ENCODE measurements around the gene CTDSPL. TPM values are rescaled to one million over a fixed set of nuclear protein-coding genes. Genes with fewer than 3 reads are reported as not detected.
A peak's percentile ranks its signal among the peaks of the same experiment; 100 is the strongest.

The CTDSPL gene
- total RNA-seq, 1 donor from 2014 or later: 20.4 TPM

- no peak overlapping the region for H3K4me3 ChIP-seq (ENCODE audit: low read length in 3 of 3)
- H3K36me3 ChIP-seq (ENCODE audit: control insufficient read depth in 3 of 3, insufficient read depth in 3 of 3, low read length in 3 of 3): peaks cover 0 to 6% (median 5%) of the 10 kb centered on the region in 3 donors
- no peak overlapping the region for H3K9ac ChIP-seq (ENCODE audit: low read depth in 1 of 3, low read length in 3 of 3)
- H3K4me1 ChIP-seq (ENCODE audit: control insufficient read depth in 3 of 3, insufficient read depth in 3 of 3, low read length in 3 of 3): peaks cover 6 to 12% (median 7%) of the 10 kb centered on the region in 3 donors
- H3K27ac ChIP-seq (ENCODE audit: low read depth, low read length): no peak overlapping the region
- H3K27me3 ChIP-seq (ENCODE audit: control insufficient read depth in 3 of 3, insufficient read depth in 3 of 3, low read length in 3 of 3): no peaks in the 10 kb centered on the region
- H3K9me3 ChIP-seq (ENCODE audit: control insufficient read depth in 3 of 3, low read length in 3 of 3): no peaks in the 10 kb centered on the region
These were observed 93.2 kb downstream of the CTDSPL start for GRCh38 chr3:37954881-37955280.

DNA sequence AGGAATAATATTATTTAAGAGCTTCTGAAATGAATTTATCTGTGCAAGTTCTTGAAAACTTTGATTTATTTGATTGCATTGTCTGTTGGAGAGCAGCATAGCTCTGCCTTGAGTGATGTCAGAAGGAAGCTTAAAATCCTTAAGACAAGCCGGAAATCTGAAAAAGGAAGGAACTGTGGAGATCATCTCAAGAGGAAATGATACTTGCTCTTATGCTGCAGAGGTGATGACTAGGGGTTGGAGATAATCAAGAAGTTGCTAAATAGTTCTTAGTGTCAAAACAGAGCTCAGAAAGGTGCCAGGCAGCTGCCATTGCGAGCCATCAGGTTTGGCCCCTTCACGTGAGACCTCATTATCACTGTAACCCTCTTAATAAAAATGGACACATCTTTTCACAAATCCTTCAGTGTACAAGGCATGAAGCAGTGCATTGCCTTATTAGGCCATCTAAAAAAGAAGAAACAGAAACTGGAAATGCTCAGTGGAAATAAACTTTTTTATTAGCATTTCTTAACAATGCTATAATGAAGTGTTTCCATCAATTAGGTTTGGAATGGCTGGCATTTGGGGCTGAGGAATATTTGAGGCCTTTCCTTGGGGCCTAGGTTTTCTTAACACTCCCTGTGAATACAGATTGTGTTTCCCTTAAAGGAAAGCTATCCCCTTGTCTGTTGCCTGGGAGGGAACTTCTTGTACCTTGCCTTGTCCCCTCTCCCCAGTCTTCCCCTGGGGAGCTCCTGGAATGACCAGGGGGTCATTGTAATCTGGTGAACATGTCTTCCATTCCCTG lies 94.4 kb downstream of the CTDSPL start:
- H3K27me3 ChIP-seq (ENCODE audit: control insufficient read depth in 3 of 3, insufficient read depth in 3 of 3, low read length in 3 of 3): no peaks in the 10 kb centered on the region
- peaks cover 0 to 6% (median 5%) of the 10 kb centered on the region in 3 donors for H3K36me3 ChIP-seq (ENCODE audit: control insufficient read depth in 3 of 3, insufficient read depth in 3 of 3, low read length in 3 of 3)
- no peak overlapping the region for H3K9ac ChIP-seq (ENCODE audit: low read depth in 1 of 3, low read length in 3 of 3)
- H3K9me3 ChIP-seq (ENCODE audit: control insufficient read depth in 3 of 3, low read length in 3 of 3): no peaks in the 10 kb centered on the region
- peaks cover 6 to 12% (median 7%) of the 10 kb centered on the region in 3 donors for H3K4me1 ChIP-seq (ENCODE audit: control insufficient read depth in 3 of 3, insufficient read depth in 3 of 3, low read length in 3 of 3)
- peak overlapping the region; percentile 28 for H3K27ac ChIP-seq (ENCODE audit: low read depth, low read length)
- H3K4me3 ChIP-seq (ENCODE audit: low read length in 3 of 3): no peak overlapping the region

GRCh38 chr3:37956723-37957538 lies 95.3 kb downstream of the CTDSPL start:
- H3K9me3 ChIP-seq (ENCODE audit: control insufficient read depth in 3 of 3, low read length in 3 of 3): no peaks in the 10 kb centered on the region
- H3K4me1 ChIP-seq (ENCODE audit: control insufficient read depth in 3 of 3, insufficient read depth in 3 of 3, low read length in 3 of 3): peaks cover 6 to 12% (median 7%) of the 10 kb centered on the region in 3 donors
- peaks cover 0 to 6% (median 5%) of the 10 kb centered on the region in 3 donors for H3K36me3 ChIP-seq (ENCODE audit: control insufficient read depth in 3 of 3, insufficient read depth in 3 of 3, low read length in 3 of 3)
- no peak overlapping the region for H3K4me3 ChIP-seq (ENCODE audit: low read length in 3 of 3)
- H3K9ac ChIP-seq (ENCODE audit: low read depth in 1 of 3, low read length in 3 of 3): no peak overlapping the region
- peak overlapping the region; percentile 28 for H3K27ac ChIP-seq (ENCODE audit: low read depth, low read length)
- no peaks in the 10 kb centered on the region for H3K27me3 ChIP-seq (ENCODE audit: control insufficient read depth in 3 of 3, insufficient read depth in 3 of 3, low read length in 3 of 3)

GRCh38 chr3:37957539-37957936 lies 95.9 kb downstream of the CTDSPL start:
- Histone ChIP-seq H3K36me3 (ENCODE audit: control insufficient read depth in 3 of 3, insufficient read depth in 3 of 3, low read length in 3 of 3) (peaks cover 0 to 6% (median 5%) of the 10 kb centered on the region in 3 donors), H3K4me1 (ENCODE audit: control insufficient read depth in 3 of 3, insufficient read depth in 3 of 3, low read length in 3 of 3) (peaks cover 6 to 12% (median 7%) of the 10 kb centered on the region in 3 donors), H3K27me3 (ENCODE audit: control insufficient read depth in 3 of 3, insufficient read depth in 3 of 3, low read length in 3 of 3) (no peaks in the 10 kb centered on the region)

GRCh38 chr3:37961622-37962431 lies 100.1 kb downstream of the CTDSPL start:
- Histone ChIP-seq H3K4me3 (ENCODE audit: low read length in 3 of 3) (no peak overlapping the region), H3K27ac (ENCODE audit: low read depth, low read length) (peak overlapping the region; percentile 9), H3K4me1 (ENCODE audit: control insufficient read depth in 3 of 3, insufficient read depth in 3 of 3, low read length in 3 of 3) (peaks cover 7 to 16% (median 16%) of the 10 kb centered on the region in 3 donors)

More at GRCh38 chr3:37957539-37957936, 95.9 kb downstream of the CTDSPL start:
- Histone ChIP-seq H3K9ac (ENCODE audit: low read depth in 1 of 3, low read length in 3 of 3) (no peak overlapping the region), H3K27ac (ENCODE audit: low read depth, low read length) (peak overlapping the region; percentile 19), H3K9me3 (ENCODE audit: control insufficient read depth in 3 of 3, low read length in 3 of 3) (no peaks in the 10 kb centered on the region), H3K4me3 (ENCODE audit: low read length in 3 of 3) (no peak overlapping the region)

GRCh38 chr3:37963016-37963415 lies 101.3 kb downstream of the CTDSPL start:
- Histone ChIP-seq H3K27ac (ENCODE audit: low read depth, low read length) (peak overlapping the region; percentile 39), H3K27me3 (ENCODE audit: control insufficient read depth in 3 of 3, insufficient read depth in 3 of 3, low read length in 3 of 3) (no peaks in the 10 kb centered on the region), H3K4me3 (ENCODE audit: low read length in 3 of 3) (peak overlapping the region in 1 of 3 donors; percentile 11), H3K9ac (ENCODE audit: low read depth in 1 of 3, low read length in 3 of 3) (peak overlapping the region in 1 of 3 donors; percentile 36), H3K9me3 (ENCODE audit: control insufficient read depth in 3 of 3, low read length in 3 of 3) (no peaks in the 10 kb centered on the region), H3K4me1 (ENCODE audit: control insufficient read depth in 3 of 3, insufficient read depth in 3 of 3, low read length in 3 of 3) (peaks cover 7 to 18% (median 14%) of the 10 kb centered on the region in 3 donors), H3K36me3 (ENCODE audit: control insufficient read depth in 3 of 3, insufficient read depth in 3 of 3, low read length in 3 of 3) (no peaks in the 10 kb centered on the region)

More at GRCh38 chr3:37961622-37962431, 100.1 kb downstream of the CTDSPL start:
- H3K36me3 ChIP-seq (ENCODE audit: control insufficient read depth in 3 of 3, insufficient read depth in 3 of 3, low read length in 3 of 3): no peaks in the 10 kb centered on the region
- no peaks in the 10 kb centered on the region for H3K27me3 ChIP-seq (ENCODE audit: control insufficient read depth in 3 of 3, insufficient read depth in 3 of 3, low read length in 3 of 3)
- H3K9ac ChIP-seq (ENCODE audit: low read depth in 1 of 3, low read length in 3 of 3): no peak overlapping the region
- no peaks in the 10 kb centered on the region for H3K9me3 ChIP-seq (ENCODE audit: control insufficient read depth in 3 of 3, low read length in 3 of 3)

GRCh38 chr3:37963635-37964034 lies 102.0 kb downstream of the CTDSPL start:
- H3K9me3 ChIP-seq (ENCODE audit: control insufficient read depth in 3 of 3, low read length in 3 of 3): no peaks in the 10 kb centered on the region
- no peak overlapping the region for H3K4me3 ChIP-seq (ENCODE audit: low read length in 3 of 3)
- H3K27ac ChIP-seq (ENCODE audit: low read depth, low read length): peak overlapping the region; percentile 39
- peaks cover 10 to 19% (median 16%) of the 10 kb centered on the region in 3 donors for H3K4me1 ChIP-seq (ENCODE audit: control insufficient read depth in 3 of 3, insufficient read depth in 3 of 3, low read length in 3 of 3)
- no peak overlapping the region for H3K9ac ChIP-seq (ENCODE audit: low read depth in 1 of 3, low read length in 3 of 3)
- H3K27me3 ChIP-seq (ENCODE audit: control insufficient read depth in 3 of 3, insufficient read depth in 3 of 3, low read length in 3 of 3): no peaks in the 10 kb centered on the region
- H3K36me3 ChIP-seq (ENCODE audit: control insufficient read depth in 3 of 3, insufficient read depth in 3 of 3, low read length in 3 of 3): no peaks in the 10 kb centered on the region

- H3K27me3 ChIP-seq (ENCODE audit: control insufficient read depth in 3 of 3, insufficient read depth in 3 of 3, low read length in 3 of 3): no peaks in the 10 kb centered on the region
- no peaks in the 10 kb centered on the region for H3K36me3 ChIP-seq (ENCODE audit: control insufficient read depth in 3 of 3, insufficient read depth in 3 of 3, low read length in 3 of 3)
- H3K9me3 ChIP-seq (ENCODE audit: control insufficient read depth in 3 of 3, low read length in 3 of 3): no peaks in the 10 kb centered on the region
- H3K4me3 ChIP-seq (ENCODE audit: low read length in 3 of 3): no peak overlapping the region
- H3K4me1 ChIP-seq (ENCODE audit: control insufficient read depth in 3 of 3, insufficient read depth in 3 of 3, low read length in 3 of 3): peaks cover 15 to 25% (median 22%) of the 10 kb centered on the region in 3 donors
- no peak overlapping the region for H3K9ac ChIP-seq (ENCODE audit: low read depth in 1 of 3, low read length in 3 of 3)
- H3K27ac ChIP-seq (ENCODE audit: low read depth, low read length): peak overlapping the region; percentile 13
These were observed 102.5 kb downstream of the CTDSPL start for GRCh38 chr3:37964146-37964545.

DNA sequence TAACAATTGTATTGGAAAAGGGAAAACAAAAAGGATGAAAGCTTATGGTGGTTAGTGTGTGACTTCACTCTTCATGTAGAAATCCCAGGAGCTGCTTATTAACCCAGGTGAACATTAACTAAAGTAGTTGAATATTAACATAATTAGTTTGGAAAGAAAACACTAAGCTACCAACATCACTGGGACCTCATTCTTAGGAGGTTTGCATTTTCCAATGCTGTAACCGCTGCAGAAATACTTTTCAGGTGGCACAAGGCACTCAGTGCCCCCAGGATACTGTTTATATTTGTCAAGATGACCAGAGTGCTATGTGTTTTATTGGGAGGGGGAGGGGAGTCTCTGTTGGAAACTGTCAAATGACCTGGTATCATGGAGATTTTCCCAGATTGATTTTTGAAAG lies 103.0 kb downstream of the CTDSPL start:
- H3K4me1 ChIP-seq (ENCODE audit: control insufficient read depth in 3 of 3, insufficient read depth in 3 of 3, low read length in 3 of 3): peaks cover 20 to 30% (median 27%) of the 10 kb centered on the region in 3 donors

More for the DNA sequence above, 103.0 kb downstream of the CTDSPL start:
- Histone ChIP-seq H3K9ac (ENCODE audit: low read depth in 1 of 3, low read length in 3 of 3) (no peak overlapping the region), H3K27ac (ENCODE audit: low read depth, low read length) (peak overlapping the region; percentile 13), H3K9me3 (ENCODE audit: control insufficient read depth in 3 of 3, low read length in 3 of 3) (no peaks in the 10 kb centered on the region), H3K36me3 (ENCODE audit: control insufficient read depth in 3 of 3, insufficient read depth in 3 of 3, low read length in 3 of 3) (no peaks in the 10 kb centered on the region), H3K4me3 (ENCODE audit: low read length in 3 of 3) (no peak overlapping the region), H3K27me3 (ENCODE audit: control insufficient read depth in 3 of 3, insufficient read depth in 3 of 3, low read length in 3 of 3) (no peaks in the 10 kb centered on the region)
